ENCODE measurements around the gene GALNT12.

GALNT12 gene

GRCh38 chr9:98838155-98838867, 30.8 kb downstream of the GALNT12 start:
- 96% methylated on average over 5 of the region's 6 CpGs for WGBS (ENCODE audit: insufficient coverage)
- Histone ChIP-seq H3K4me3 (ENCODE audit: control insufficient read depth in 1 of 7, extremely low read depth in 1 of 7, insufficient read depth in 4 of 7, low read depth in 2 of 7, low read length in 6 of 7) (no peak overlapping the region), H3K4me1 (ENCODE audit: control extremely low read depth in 1 of 4, control insufficient read depth in 4 of 4, insufficient read depth in 4 of 4, low read length in 3 of 4) (no peaks in the 10 kb centered on the region), H3K9me3 (ENCODE audit: control extremely low read depth in 1 of 5, control insufficient read depth in 4 of 5, insufficient read depth in 2 of 5, low read depth in 1 of 5, low read length in 4 of 5) (no peaks in the 10 kb centered on the region), H3K27ac (ENCODE audit: insufficient read depth in 1 of 2, low read depth in 1 of 2, low read length in 2 of 2, poor library complexity in 1 of 2, severe bottlenecking in 2 of 2) (no peak overlapping the region), H3K36me3 (ENCODE audit: control insufficient read depth in 4 of 4, insufficient read depth in 4 of 4, low read length in 3 of 4) (peaks cover 0 to 20% (median 5%) of the 10 kb centered on the region in 4 experiments), H3K27me3 (replicated peaks in 2 of 5; ENCODE audit: control insufficient read depth in 4 of 5, insufficient read depth in 5 of 5, low read length in 4 of 5) (no peaks in the 10 kb centered on the region)
- CTCF ChIA-PET: interaction anchor here (2.1 to 3.5 kb wide), 2 partner anchors 9 to 302 kb away, joined by 6 to 14 read pairs; no protein-coding TSS in a partner anchor
- DNase-seq: no peak
- POLR2A ChIA-PET: interaction anchor here (0.8 kb wide), 1 partner anchor 15 kb away, joined by 4 read pairs; no protein-coding TSS in a partner anchor

DNA sequence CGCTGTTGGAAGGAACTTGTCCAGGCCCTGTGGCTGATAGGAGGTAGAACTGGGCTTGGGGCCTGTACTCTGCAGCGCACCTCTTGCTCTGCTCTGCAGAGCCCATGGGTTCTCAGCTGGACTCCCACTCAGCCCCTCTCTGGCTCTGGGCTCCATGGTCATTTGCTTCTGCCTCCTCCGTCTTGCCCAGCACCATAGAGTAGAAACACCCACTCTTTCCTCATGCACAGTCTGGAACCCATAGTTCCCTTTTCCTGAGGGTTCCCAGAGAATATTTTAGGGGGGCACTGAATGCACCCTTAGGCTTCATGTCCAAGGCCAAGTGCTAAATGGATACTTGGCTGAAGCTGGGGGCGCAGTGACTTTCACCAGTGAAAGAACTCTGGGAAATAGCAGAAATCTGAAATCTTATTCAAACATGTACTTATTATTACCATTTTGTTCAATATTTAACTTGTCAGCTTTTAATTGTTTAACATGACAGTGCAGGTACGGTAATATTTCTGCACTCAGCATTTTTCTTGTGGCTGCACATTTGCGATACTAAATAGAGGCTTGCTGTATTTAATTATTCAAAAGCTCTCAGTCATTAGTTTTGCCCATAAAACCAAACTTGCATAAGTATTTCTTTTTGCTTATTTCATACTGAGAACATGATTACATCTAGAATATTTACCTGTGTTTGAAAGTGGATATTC, 31.5 kb downstream of the GALNT12 start:
- peaks cover 0 to 23% (median 5%) of the 10 kb centered on the region in 4 experiments for H3K36me3 ChIP-seq (ENCODE audit: control insufficient read depth in 4 of 4, insufficient read depth in 4 of 4, low read length in 3 of 4)
- ChIA-PET POLR2A (no interaction called here), CTCF (interaction anchor here (1.5 to 3.5 kb wide), 3 partner anchors 8 to 301 kb away, joined by 3 to 14 read pairs (median 6); no protein-coding TSS in a partner anchor)
- no peaks in the 10 kb centered on the region for H3K4me1 ChIP-seq (ENCODE audit: control extremely low read depth in 1 of 4, control insufficient read depth in 4 of 4, insufficient read depth in 4 of 4, low read length in 3 of 4)
- H3K27ac ChIP-seq (ENCODE audit: insufficient read depth in 1 of 2, low read depth in 1 of 2, low read length in 2 of 2, poor library complexity in 1 of 2, severe bottlenecking in 2 of 2): no peak overlapping the region
- no peaks in the 10 kb centered on the region for H3K9me3 ChIP-seq (ENCODE audit: control extremely low read depth in 1 of 5, control insufficient read depth in 4 of 5, insufficient read depth in 2 of 5, low read depth in 1 of 5, low read length in 4 of 5)
- DNase-seq: no peak
- 97% methylated on average over 4 of the region's 6 CpGs for WGBS (ENCODE audit: insufficient coverage)
- H3K4me3 ChIP-seq (ENCODE audit: control insufficient read depth in 1 of 7, extremely low read depth in 1 of 7, insufficient read depth in 4 of 7, low read depth in 2 of 7, low read length in 6 of 7): no peak overlapping the region
- H3K27me3 ChIP-seq (replicated peaks in 2 of 5; ENCODE audit: control insufficient read depth in 4 of 5, insufficient read depth in 5 of 5, low read length in 4 of 5): no peaks in the 10 kb centered on the region

DNA sequence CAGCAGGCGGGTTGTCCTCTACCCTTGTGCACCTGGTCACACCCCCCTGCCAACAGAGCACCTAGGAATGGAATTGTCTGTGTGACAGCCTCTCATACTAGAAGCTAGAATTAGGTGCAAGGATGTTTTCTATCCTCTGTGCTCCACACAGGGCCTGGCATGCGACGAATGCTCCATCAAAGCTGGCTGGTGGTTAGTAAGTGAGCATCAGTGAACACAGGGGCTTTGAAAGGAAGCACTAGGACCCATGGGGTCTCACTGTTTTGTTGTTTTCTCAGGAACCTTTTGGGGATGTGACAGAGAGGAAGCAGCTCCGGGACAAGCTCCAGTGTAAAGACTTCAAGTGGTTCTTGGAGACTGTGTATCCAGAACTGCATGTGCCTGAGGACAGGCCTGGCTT, 32.3 kb downstream of the GALNT12 start:
- Histone ChIP-seq H3K4me1 (ENCODE audit: control extremely low read depth in 1 of 4, control insufficient read depth in 4 of 4, insufficient read depth in 4 of 4, low read length in 3 of 4) (no peaks in the 10 kb centered on the region), H3K27ac (ENCODE audit: insufficient read depth in 1 of 2, low read depth in 1 of 2, low read length in 2 of 2, poor library complexity in 1 of 2, severe bottlenecking in 2 of 2) (no peak overlapping the region), H3K36me3 (ENCODE audit: control insufficient read depth in 4 of 4, insufficient read depth in 4 of 4, low read length in 3 of 4) (peaks cover 0 to 23% (median 5%) of the 10 kb centered on the region in 4 experiments), H3K27me3 (replicated peaks in 2 of 5; ENCODE audit: control insufficient read depth in 4 of 5, insufficient read depth in 5 of 5, low read length in 4 of 5) (no peaks in the 10 kb centered on the region), H3K9me3 (ENCODE audit: control extremely low read depth in 1 of 5, control insufficient read depth in 4 of 5, insufficient read depth in 2 of 5, low read depth in 1 of 5, low read length in 4 of 5) (no peaks in the 10 kb centered on the region), H3K4me3 (ENCODE audit: control insufficient read depth in 1 of 7, extremely low read depth in 1 of 7, insufficient read depth in 4 of 7, low read depth in 2 of 7, low read length in 6 of 7) (no peak overlapping the region)
- DNase-seq: no peak
- 73% methylated on average over 4 of the region's 4 CpGs for WGBS (ENCODE audit: insufficient coverage)
- ChIA-PET POLR2A (no interaction called here), CTCF (interaction anchor here (1.5 to 3.5 kb wide), 3 partner anchors 8 to 300 kb away, joined by 3 to 14 read pairs (median 6); no protein-coding TSS in a partner anchor)

- H3K4me1 ChIP-seq (ENCODE audit: control extremely low read depth in 1 of 4, control insufficient read depth in 4 of 4, insufficient read depth in 4 of 4, low read length in 3 of 4): no peaks in the 10 kb centered on the region
- ChIA-PET POLR2A (no interaction called here), CTCF (interaction anchor here (0.6 to 3.1 kb wide), 4 partner anchors 156 to 291 kb away, joined by 3 to 10 read pairs (median 4); no protein-coding TSS in a partner anchor)
These were observed 35.0 kb downstream of the GALNT12 start for GRCh38 chr9:98842510-98842909.

DNA sequence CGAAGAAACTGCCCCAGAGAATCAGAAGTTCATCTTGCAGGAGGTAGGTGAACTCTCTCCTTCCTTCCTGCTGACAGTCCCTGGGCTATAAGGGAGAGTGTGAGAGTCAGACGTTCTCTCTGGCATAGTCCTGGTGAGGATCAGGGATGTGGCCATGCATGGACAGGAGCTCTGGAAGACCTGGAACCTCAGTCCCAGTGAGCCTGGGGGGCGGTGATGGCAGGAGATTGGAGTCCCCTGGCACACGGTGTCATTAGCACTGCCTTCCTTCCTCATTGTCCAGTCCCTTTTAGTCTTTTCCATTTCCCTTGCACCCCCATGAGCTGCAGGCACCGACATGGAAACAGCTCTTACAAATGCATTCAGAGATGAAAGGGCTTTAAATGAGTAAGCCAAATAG, 38.6 kb downstream of the GALNT12 start:
- WGBS (ENCODE audit: insufficient coverage): 93% methylated on average over 4 of the region's 5 CpGs
- POLR2A ChIA-PET: no interaction called here
- peaks cover 0 to 3% (median 0%) of the 10 kb centered on the region in 4 experiments for H3K4me1 ChIP-seq (ENCODE audit: control extremely low read depth in 1 of 4, control insufficient read depth in 4 of 4, insufficient read depth in 4 of 4, low read length in 3 of 4)
- DNase-seq: no peak
- no peak overlapping the region for H3K4me3 ChIP-seq (ENCODE audit: control insufficient read depth in 1 of 7, extremely low read depth in 1 of 7, insufficient read depth in 4 of 7, low read depth in 2 of 7, low read length in 6 of 7)
- H3K27ac ChIP-seq (ENCODE audit: insufficient read depth in 1 of 2, low read depth in 1 of 2, low read length in 2 of 2, poor library complexity in 1 of 2, severe bottlenecking in 2 of 2): no peak overlapping the region
- H3K36me3 ChIP-seq (ENCODE audit: control insufficient read depth in 4 of 4, insufficient read depth in 4 of 4, low read length in 3 of 4): peaks cover 0 to 14% (median 9%) of the 10 kb centered on the region in 4 experiments
- no peaks in the 10 kb centered on the region for H3K27me3 ChIP-seq (replicated peaks in 2 of 5; ENCODE audit: control insufficient read depth in 4 of 5, insufficient read depth in 5 of 5, low read length in 4 of 5)
- CTCF ChIA-PET: interaction anchor here (2.5 to 8.5 kb wide), 3 partner anchors 8 to 294 kb away, joined by 14 to 98 read pairs (median 79); no protein-coding TSS in a partner anchor
- no peaks in the 10 kb centered on the region for H3K9me3 ChIP-seq (ENCODE audit: control extremely low read depth in 1 of 5, control insufficient read depth in 4 of 5, insufficient read depth in 2 of 5, low read depth in 1 of 5, low read length in 4 of 5)

More at GRCh38 chr9:98842510-98842909, 35.0 kb downstream of the GALNT12 start:
- peaks cover 0 to 28% (median 14%) of the 10 kb centered on the region in 4 experiments for H3K36me3 ChIP-seq (ENCODE audit: control insufficient read depth in 4 of 4, insufficient read depth in 4 of 4, low read length in 3 of 4)
- H3K27me3 ChIP-seq (replicated peaks in 2 of 5; ENCODE audit: control insufficient read depth in 4 of 5, insufficient read depth in 5 of 5, low read length in 4 of 5): no peaks in the 10 kb centered on the region
- no peaks in the 10 kb centered on the region for H3K9me3 ChIP-seq (ENCODE audit: control extremely low read depth in 1 of 5, control insufficient read depth in 4 of 5, insufficient read depth in 2 of 5, low read depth in 1 of 5, low read length in 4 of 5)
- no peak overlapping the region for H3K4me3 ChIP-seq (ENCODE audit: control insufficient read depth in 1 of 7, extremely low read depth in 1 of 7, insufficient read depth in 4 of 7, low read depth in 2 of 7, low read length in 6 of 7)
- WGBS (ENCODE audit: insufficient coverage): 100% methylated on average over 2 of the region's 7 CpGs
- no peak for DNase-seq
- H3K27ac ChIP-seq (ENCODE audit: insufficient read depth in 1 of 2, low read depth in 1 of 2, low read length in 2 of 2, poor library complexity in 1 of 2, severe bottlenecking in 2 of 2): no peak overlapping the region

GRCh38 chr9:98846879-98847278, 39.4 kb downstream of the GALNT12 start:
- H3K27ac ChIP-seq (ENCODE audit: insufficient read depth in 1 of 2, low read depth in 1 of 2, low read length in 2 of 2, poor library complexity in 1 of 2, severe bottlenecking in 2 of 2): no peak overlapping the region
- no peaks in the 10 kb centered on the region for H3K9me3 ChIP-seq (ENCODE audit: control extremely low read depth in 1 of 5, control insufficient read depth in 4 of 5, insufficient read depth in 2 of 5, low read depth in 1 of 5, low read length in 4 of 5)
- H3K27me3 ChIP-seq (replicated peaks in 2 of 5; ENCODE audit: control insufficient read depth in 4 of 5, insufficient read depth in 5 of 5, low read length in 4 of 5): no peaks in the 10 kb centered on the region
- H3K36me3 ChIP-seq (ENCODE audit: control insufficient read depth in 4 of 4, insufficient read depth in 4 of 4, low read length in 3 of 4): peaks cover 0 to 14% (median 8%) of the 10 kb centered on the region in 4 experiments
- H3K4me1 ChIP-seq (ENCODE audit: control extremely low read depth in 1 of 4, control insufficient read depth in 4 of 4, insufficient read depth in 4 of 4, low read length in 3 of 4): peaks cover 0 to 6% (median 0%) of the 10 kb centered on the region in 4 experiments
- DNase-seq: no peak
- H3K4me3 ChIP-seq (ENCODE audit: control insufficient read depth in 1 of 7, extremely low read depth in 1 of 7, insufficient read depth in 4 of 7, low read depth in 2 of 7, low read length in 6 of 7): no peak overlapping the region
- ChIA-PET POLR2A (no interaction called here), CTCF (interaction anchor here (0.7 to 8.5 kb wide), 10 partner anchors 8 to 313 kb away, joined by 3 to 98 read pairs (median 6); no protein-coding TSS in a partner anchor)
- no CpG with 5 or more reads among the region's 2 CpGs for WGBS (ENCODE audit: insufficient coverage)
